HG02763 (cell line): ENCODE results near the gene DCAF10.
A peak's percentile ranks its signal among the peaks of the same experiment; 100 is the strongest.
"Not testable (repeated sequence)": the region's sequence is repeated elsewhere in the genome, so short reads cannot be mapped to it uniquely, and the experiment has no call there.

ENCODE experiments used
- ATAC-seq: cut with Tn5 transposase; IDR thresholded peaks from one replicate; pipeline ENCODE4 v1.9.1; 2021; ENCODE audit warnings: mild to moderate bottlenecking, moderate library complexity; ENCODE audit not compliant: unreplicated experiment

The DCAF10 gene

GRCh38 chr9:37790096-37790495, 10.5 kb upstream of the DCAF10 start:
- ATAC-seq = no peak

DNA sequence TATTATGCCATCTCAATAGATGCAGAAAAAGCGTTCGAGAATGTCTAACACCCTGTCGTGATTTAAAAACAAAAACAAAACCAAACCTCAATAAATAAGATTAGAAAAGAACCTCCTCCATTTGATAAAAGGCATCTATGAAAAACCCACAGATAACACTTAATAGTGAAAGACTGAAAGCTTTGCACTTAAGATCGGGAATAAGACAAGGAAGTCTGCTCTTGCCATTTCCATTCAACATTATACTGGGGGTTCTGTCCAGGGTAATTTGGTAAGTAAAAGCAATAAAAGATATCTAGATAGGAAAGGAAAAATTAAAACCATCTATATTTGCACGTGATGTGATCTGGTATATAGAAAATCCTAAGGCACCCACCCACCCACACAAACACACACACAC, 8.5 kb upstream of the DCAF10 start:
- no peak for ATAC-seq

DNA sequence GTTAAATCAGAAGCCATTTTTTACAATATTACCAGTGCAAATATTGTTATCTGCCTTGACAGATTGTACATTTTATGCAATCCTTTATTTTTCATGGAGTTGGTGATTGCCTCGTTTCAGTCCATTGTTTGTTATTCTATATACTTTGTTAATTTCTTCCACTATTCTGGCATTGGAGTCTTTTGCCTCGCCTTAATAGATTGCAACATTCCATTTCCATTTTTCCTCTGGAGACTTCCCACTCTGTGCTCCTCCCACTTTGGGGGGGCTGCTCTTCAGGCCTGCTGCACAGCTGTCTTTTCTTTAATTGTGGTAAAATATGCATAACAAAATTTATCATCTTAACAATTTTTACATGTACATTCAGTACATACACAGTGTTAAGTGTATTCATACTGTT, 4.4 kb upstream of the DCAF10 start:
- no peak for ATAC-seq

- ATAC-seq = no peak
These were observed 1.9 kb upstream of the DCAF10 start for GRCh38 chr9:37798677-37799076.

DNA sequence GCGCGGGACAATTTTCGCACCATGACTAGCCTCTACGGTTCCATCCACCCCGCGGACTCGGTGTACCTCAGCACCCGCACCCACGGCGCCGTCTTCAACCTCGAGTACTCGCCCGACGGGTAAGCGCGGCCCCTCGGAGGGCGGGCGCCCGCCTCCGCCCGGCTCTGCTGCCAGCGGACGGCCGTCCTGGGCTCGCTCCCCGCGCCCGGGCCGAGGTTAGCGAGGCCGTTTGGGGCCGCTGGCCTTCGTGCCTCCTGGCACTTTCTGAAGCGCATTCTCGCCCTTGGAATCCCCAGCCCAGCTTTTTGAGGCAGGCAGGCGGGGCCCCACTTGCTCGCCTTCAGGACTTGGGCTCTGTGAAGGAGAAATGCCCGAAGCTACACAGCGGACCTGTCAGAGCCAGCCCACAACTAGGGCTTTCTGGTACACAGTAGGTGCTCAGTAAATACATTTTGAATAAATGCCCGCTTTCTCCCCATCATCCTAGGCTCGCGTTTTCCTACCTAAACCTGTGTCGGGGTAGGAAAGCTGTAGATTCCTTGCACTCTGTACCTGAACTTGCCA, 772 bp downstream of the DCAF10 start:
- peak; percentile 30 for ATAC-seq

DNA sequence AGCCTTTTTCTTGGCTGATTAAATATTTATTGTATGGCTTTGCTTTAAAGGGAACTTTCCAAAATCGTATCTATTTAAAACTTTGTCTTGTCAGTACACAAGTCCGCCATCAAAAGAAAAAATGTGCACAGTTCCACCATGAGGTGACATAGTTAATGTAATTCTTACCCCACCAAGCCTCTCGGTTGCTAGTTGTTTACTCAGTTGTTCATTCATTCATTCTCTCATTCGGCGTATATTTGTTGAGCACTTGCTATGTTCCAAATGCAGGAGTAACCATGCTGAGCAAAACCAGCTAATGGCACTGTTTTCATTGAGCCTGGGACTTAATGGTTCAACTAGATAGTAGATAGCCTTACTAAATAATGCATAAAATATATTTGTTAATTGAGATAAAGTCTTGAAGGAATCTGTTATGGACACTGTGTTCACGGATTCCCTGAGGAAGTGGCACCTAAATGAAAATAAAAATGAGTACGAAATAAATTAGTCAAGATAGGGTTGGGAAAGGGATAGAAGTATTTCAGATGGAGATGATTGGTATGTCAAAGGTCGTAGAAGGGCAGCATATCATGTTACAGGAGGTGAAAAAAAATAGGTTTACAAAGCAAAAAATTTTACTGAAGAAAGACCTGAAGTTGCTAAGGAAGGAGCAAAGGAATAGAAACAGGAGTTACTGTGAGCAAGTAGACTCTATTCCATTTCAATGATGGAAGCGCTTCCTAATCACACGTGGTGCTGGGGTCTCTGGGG, 1.5 kb downstream of the DCAF10 start:
- no peak for ATAC-seq

DNA sequence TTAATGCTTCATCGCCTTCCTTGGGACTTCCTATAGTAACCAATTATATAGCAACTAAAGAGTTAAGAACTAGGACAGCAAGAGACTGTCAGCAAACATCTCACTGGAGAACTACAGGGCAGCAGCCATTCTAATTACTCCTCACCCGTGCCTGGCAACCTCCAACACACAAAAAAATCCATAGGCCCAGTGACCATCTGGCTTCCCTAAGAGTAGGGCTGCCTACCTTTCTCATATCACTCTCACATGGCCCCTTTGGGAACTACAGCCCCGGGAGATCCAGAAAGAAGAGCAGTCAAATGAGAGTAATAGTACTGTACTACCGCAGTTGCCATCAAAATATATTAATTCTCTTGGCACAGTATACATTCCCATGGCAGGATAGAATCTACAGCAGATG, 5.7 kb downstream of the DCAF10 start:
- no peak for ATAC-seq

DNA sequence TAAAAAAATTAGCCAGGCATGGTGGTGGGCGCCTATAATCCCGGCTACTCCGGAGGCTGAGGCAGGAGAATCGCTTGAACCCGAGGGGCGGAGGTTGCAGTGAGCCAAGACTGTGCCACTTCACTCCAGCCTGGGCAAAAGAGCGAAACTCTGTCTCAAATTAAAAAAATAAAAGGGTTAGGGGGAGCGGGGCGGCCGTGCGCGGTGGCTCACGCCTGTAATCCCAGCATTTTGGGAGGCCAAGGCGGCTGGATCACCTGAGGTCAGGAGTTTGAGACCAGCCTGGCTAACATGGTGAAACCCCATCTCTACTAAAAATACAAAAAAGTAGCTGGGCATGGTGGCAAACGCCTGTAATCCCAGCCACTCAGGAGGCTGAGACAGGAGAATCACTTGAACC, 9.1 kb downstream of the DCAF10 start:
- not testable (repeated sequence) for ATAC-seq

DNA sequence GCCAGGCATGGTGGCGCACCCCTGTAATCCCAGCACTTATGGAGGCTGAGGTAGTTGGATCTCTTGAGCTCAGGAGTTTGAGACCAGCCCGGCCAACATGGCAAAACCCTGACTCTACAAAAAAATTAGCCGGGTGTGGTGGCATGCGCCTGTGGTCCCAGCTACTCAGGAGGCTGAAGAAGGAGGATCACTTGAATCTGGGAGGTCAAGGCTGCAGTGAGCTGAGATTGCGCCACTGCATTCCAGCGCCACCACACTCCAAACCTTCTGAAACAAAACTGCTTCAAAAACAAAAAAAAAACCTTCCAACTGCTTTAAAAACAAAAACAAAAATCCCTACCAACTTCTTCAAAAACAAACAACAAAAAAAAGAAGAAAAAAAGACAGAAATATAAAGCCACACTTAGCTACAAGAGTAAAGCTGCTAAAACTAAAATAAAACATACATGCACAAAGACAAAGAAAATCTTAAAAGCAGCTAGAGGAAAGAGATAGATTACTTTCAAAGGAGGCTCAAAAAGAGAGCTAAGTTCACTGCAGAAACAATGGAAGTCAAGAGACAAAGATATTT, 11.4 kb downstream of the DCAF10 start:
- ATAC-seq = no peak

- no peak for ATAC-seq
These were observed 12.3 kb downstream of the DCAF10 start for GRCh38 chr9:37812773-37813379.

- ATAC-seq = no peak
These were observed 18.3 kb downstream of the DCAF10 start for GRCh38 chr9:37818849-37819248.

- no peak for ATAC-seq
These were observed 19.5 kb downstream of the DCAF10 start for GRCh38 chr9:37820142-37820541.

DNA sequence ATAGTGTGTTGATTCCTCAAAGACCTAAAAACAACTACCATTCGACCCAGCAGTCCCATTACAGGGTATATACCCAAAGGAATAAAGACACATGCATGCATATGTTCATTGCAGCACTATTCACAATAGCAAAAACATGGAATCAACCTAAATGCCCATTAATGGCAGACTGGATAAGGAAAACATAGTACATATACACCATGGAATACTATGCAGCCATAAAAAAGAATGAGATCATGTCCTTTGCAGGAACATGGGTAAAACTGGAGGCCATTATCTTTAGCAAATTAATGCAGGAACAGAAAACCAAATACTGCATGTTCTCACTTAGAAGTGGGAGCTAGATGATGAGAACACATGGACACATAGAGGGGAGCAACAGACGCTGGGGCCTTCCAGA, 24.6 kb downstream of the DCAF10 start:
- not testable (repeated sequence) for ATAC-seq

DNA sequence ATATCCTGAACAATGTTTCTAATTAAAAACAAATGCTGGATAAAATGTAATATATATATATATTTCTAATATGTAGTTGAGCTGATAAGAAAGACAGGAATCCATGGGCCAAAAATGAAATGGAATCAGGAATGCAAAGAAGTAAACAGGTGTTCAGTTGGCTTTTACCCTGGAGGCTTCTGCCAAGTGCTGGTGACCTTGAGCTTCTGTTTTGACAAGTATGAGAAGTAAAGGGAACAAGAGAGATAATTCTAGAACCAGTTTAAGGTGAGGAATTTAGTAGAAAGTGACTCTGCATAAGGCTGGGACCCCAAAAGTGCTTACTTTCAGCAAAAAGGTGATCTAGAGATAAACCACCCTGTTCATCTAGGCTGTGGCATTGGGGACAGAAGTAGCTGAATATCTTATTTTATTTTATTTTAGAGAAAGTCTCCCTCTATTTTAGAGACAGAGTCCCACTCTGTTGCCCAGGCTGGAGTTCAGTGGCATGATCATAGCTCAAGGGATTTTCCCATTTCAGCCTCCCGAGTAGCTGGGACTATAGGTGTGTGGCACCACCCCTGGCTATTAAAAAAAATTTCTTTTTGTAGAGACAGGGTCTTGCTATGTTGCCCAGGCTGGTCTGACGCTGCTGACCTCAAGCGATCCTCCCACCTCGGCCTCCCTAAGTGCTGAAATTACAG, 27.0 kb downstream of the DCAF10 start:
- no peak for ATAC-seq

DNA sequence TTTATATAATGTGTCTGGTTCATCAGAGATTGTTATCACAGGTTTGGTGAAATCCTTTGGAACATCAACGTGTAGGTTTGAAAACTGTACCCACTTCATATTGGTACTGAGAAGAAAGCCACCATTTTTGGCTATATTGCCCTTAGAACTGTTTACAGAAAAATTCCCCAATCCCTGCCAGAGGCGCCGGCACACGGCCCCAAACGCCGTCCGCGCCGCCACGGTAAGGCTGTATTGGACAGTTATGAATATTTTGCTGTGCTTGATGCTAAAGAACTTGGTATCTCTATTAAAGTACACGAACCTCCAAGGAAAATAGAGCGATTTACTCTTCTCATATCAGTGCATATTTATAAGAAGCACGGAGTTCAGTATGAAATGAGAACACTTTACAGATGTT, 35.2 kb downstream of the DCAF10 start:
- ATAC-seq = no peak

GRCh38 chr9:37836386-37836785, 35.8 kb downstream of the DCAF10 start:
- peak; percentile 61 for ATAC-seq

DNA sequence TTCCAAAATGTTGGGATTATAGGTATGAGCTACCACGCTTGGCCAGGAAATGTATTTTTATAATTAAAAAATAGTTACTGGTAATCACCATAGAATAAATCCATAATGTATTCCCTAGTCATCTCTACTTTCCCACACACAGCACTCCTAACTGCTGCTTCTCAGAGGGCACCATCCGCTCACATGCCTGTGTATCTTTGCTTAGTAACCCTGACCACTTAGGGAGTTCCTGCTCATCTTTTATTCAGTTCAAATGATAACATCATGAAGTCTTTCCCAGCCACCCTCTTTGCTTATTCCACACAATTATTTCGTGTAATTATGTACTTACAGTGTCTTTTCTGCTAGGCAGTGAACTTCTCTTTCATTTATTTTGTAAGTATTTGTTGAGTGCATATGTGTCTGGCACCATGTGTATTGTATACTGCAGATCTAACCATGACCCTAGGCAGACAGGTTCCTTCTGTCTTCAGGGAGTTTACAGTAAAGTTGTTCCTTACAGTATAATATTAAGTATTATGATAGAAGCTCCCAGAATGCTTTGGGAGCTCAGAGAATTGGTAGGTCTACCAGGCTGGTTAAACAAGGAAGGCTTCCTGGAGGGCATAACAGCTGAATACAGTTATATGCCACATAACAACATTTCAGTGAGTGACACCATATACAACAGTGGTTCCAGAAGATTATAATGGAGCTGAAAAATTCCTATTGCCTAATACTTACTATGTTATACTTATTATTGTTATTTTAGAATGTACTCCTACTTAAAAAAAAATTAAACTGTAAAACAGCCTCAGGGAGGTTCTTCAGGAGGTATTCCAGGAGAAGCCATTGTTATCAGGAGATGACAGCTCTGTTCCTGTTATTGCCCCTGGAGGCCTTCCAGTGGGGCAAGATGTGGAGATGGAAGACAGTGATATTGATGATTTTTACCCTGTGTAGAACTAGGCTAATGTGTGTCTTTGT, 39.2 kb downstream of the DCAF10 start:
- ATAC-seq = no peak

DNA sequence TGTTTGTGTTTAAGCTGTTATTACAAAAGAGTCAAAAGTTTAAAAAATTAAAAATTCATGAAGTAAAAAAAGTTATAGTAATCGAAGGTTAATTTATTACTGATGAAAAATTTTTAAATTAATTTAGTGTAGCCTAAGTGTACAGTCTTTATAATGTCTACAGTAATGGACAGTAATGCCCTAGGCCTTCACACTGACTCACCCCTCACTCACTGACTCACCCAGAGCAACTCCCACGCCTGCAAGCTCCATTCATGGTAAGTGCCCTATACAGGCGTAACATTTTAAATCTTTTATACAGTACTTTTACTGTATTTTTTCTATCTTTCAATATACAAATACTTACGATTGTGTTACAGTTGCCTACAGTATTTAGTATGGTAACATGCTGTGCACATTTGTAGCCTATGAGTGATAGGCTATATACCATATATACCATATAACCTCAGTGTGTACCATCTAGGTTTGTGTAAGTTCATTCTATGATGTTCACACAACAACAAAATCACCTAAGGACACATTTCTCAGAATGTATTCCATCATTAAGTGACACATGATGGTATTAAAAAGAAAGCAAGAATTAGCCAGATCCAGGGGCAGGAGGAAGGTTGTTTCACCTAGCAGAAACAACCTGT, 40.1 kb downstream of the DCAF10 start:
- ATAC-seq = no peak

- no peak for ATAC-seq
These were observed 51.6 kb downstream of the DCAF10 start for GRCh38 chr9:37852222-37852621.

DNA sequence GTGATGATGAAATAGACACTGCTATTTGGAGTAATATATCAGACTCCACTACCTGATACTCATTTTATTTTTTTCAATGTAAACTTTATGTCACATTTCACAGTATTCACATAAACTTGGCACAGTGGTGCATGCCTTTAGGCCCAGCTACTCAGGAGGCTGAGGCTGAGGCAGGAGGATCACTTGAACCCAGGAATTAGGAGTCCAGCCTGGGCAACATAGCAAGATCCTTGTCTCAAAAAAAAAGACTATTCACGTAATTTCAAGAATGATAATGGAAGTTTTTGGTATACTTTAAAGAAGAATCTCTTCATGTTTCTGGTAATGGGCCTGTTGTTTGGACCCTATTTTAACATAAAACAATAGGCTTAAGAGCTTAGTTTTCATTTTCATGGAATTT, 56.0 kb downstream of the DCAF10 start:
- ATAC-seq = no peak
